Measurements from ENCODE around the gene THYN1.
"Not testable (repeated sequence)": the region's sequence is repeated elsewhere in the genome, so short reads cannot be mapped to it uniquely, and the experiment has no call there.

THYN1 gene

DNA sequence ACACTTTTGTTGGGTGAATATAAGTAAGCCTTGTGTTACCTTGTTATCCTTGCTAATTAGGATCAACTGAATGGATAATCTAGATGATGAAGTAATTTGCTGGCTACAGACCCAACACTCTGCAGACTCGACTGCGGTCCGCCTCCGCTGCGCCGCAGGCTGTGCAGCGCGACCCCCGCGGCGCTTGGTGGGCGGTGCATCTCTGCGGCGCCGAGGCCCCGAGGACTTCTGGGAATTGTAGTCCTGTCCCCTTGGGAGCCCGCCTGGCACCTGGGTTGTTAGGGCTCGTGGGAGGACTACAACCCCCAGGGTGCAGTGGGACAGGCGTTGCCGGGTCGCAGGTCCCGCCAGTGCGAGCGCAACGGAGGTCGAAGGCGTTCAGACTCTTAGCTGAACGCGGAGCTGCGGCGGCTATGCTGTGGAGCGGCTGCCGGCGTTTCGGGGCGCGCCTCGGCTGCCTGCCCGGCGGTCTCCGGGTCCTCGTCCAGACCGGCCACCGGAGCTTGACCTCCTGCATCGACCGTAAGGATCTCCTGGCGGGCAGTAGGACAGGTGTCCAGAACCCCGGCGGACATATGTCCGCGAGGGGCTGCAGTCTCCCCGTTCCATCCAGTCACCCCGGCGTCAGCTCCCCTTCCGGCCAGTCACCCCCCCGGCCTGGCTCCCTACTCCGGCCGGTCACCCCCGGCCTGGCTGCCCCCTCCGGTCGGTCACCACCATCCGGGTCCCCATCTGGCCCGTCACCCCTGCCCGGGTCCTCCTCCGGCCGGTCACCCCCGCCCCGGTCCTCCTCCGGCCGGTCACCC is at the start of gene THYN1, which contains the start of gene ACAD8:
TSS of gene THYN1 (minus strand) at position 165 of the 806 bp plus-strand sequence. CDS start 470 bp downstream, outside the sequence.
TSS of gene ACAD8 (plus strand) at position 381 of the 806 bp plus-strand sequence. CDS start at position 414, 33 bp downstream.
- ATAC-seq: peak; percentile 100
- peak within 1 kb of the TSS; percentile 92 for H3K27ac Mint-ChIP-seq
- no peaks in the 10 kb centered on the region for H3K27me3 Mint-ChIP-seq
- H3K4me1 Mint-ChIP-seq: peaks cover 34% of the 10 kb centered on the region
- peak within 1 kb of the TSS; percentile 95 for H3K4me3 Mint-ChIP-seq
- H3K9me3 Mint-ChIP-seq: no peaks in the 10 kb centered on the region
- peaks cover 15% of the 10 kb centered on the region for H3K36me3 Mint-ChIP-seq

- ATAC-seq: no peak
- H3K4me1 Mint-ChIP-seq: no peaks in the 10 kb centered on the region
- H3K4me3 Mint-ChIP-seq: no peak overlapping the region
- H3K9me3 Mint-ChIP-seq: no peaks in the 10 kb centered on the region
- H3K36me3 Mint-ChIP-seq: no peaks in the 10 kb centered on the region
- H3K27me3 Mint-ChIP-seq: peaks cover 20% of the 10 kb centered on the region
- no peak overlapping the region for H3K27ac Mint-ChIP-seq
Measured at GRCh38 chr11:134294664-134295063, 41.5 kb upstream of the THYN1 start.

- H3K4me3 Mint-ChIP-seq: no peak overlapping the region
- peaks cover 20% of the 10 kb centered on the region for H3K27me3 Mint-ChIP-seq
- ATAC-seq: peak; percentile 32
- H3K27ac Mint-ChIP-seq: no peak overlapping the region
- H3K4me1 Mint-ChIP-seq: no peaks in the 10 kb centered on the region
- no peaks in the 10 kb centered on the region for H3K36me3 Mint-ChIP-seq
- no peaks in the 10 kb centered on the region for H3K9me3 Mint-ChIP-seq
Measured at GRCh38 chr11:134293119-134294113, 40.3 kb upstream of the THYN1 start.

GRCh38 chr11:134292661-134293060 is 39.5 kb upstream of the THYN1 start:
- no peaks in the 10 kb centered on the region for H3K4me1 Mint-ChIP-seq
- no peaks in the 10 kb centered on the region for H3K36me3 Mint-ChIP-seq
- no peaks in the 10 kb centered on the region for H3K9me3 Mint-ChIP-seq
- ATAC-seq: peak; percentile 18
- peaks cover 28% of the 10 kb centered on the region for H3K27me3 Mint-ChIP-seq
- H3K4me3 Mint-ChIP-seq: no peak overlapping the region
- H3K27ac Mint-ChIP-seq: no peak overlapping the region

- H3K9me3 Mint-ChIP-seq: no peaks in the 10 kb centered on the region
- no peaks in the 10 kb centered on the region for H3K4me1 Mint-ChIP-seq
- H3K4me3 Mint-ChIP-seq: no peak overlapping the region
- H3K27me3 Mint-ChIP-seq: peaks cover 42% of the 10 kb centered on the region
- ATAC-seq: no peak
- no peaks in the 10 kb centered on the region for H3K36me3 Mint-ChIP-seq
- no peak overlapping the region for H3K27ac Mint-ChIP-seq
Measured at GRCh38 chr11:134291196-134291595, 38.0 kb upstream of the THYN1 start.

- no peak overlapping the region for H3K4me3 Mint-ChIP-seq
Measured at GRCh38 chr11:134290646-134291045, 37.5 kb upstream of the THYN1 start.

DNA sequence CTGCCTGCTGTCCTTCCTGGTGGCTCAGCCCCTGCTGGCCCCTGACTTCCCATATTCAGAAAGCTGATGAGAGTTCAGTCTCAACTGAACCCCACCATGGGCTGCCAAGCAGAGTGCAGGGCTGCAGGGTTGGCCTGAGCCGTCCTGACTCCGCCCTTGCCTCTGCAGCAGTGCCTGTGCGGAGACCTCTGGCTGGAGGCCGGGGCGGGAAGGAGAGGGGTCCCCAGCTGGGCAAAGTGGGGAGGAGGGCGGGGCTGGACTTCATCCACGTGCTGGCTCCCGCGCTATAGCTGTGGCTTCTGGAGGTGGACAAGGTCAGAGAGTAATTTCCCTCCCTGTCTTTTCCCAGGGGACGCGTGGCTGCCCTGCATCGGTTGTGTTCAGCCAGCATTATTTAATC is 36.6 kb upstream of the THYN1 start:
- Mint-ChIP-seq H3K27me3 (peaks cover 46% of the 10 kb centered on the region), H3K4me3 (no peak overlapping the region), H3K9me3 (no peaks in the 10 kb centered on the region), H3K4me1 (no peaks in the 10 kb centered on the region), H3K36me3 (no peaks in the 10 kb centered on the region), H3K27ac (no peak overlapping the region)
- ATAC-seq: no peak

More at GRCh38 chr11:134290646-134291045, 37.5 kb upstream of the THYN1 start:
- Mint-ChIP-seq H3K27me3 (peaks cover 45% of the 10 kb centered on the region), H3K9me3 (no peaks in the 10 kb centered on the region), H3K36me3 (no peaks in the 10 kb centered on the region), H3K27ac (no peak overlapping the region), H3K4me1 (no peaks in the 10 kb centered on the region)
- no peak for ATAC-seq

- Mint-ChIP-seq H3K4me3 (no peak overlapping the region), H3K4me1 (no peaks in the 10 kb centered on the region), H3K27me3 (peaks cover 53% of the 10 kb centered on the region)
Measured at GRCh38 chr11:134289167-134289566, 36.0 kb upstream of the THYN1 start.

DNA sequence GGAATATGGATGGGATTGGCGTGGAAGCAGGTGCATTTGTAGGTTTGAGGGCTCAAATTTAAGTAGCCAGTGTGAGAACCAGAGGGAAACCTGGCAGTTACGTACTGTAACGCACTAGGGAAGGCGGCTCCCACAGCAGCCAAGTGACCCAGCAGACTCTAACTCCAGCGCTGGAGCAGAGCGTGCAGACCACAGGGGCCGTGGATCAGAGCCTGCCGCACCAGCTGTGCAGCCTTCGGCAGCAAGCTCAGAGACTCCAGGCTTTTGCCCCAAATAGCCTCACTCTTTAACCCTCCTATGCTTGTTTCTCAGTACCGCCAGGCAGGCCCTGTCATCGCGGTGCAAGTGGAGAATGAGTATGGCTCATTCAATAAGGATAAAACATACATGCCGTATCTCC is 35.3 kb upstream of the THYN1 start:
- no peak overlapping the region for H3K27ac Mint-ChIP-seq
- no peaks in the 10 kb centered on the region for H3K36me3 Mint-ChIP-seq
- no peak overlapping the region for H3K4me3 Mint-ChIP-seq
- H3K27me3 Mint-ChIP-seq: peaks cover 59% of the 10 kb centered on the region
- ATAC-seq: no peak
- H3K4me1 Mint-ChIP-seq: no peaks in the 10 kb centered on the region
- H3K9me3 Mint-ChIP-seq: no peaks in the 10 kb centered on the region

More at GRCh38 chr11:134289167-134289566, 36.0 kb upstream of the THYN1 start:
- H3K27ac Mint-ChIP-seq: no peak overlapping the region
- no peaks in the 10 kb centered on the region for H3K36me3 Mint-ChIP-seq
- H3K9me3 Mint-ChIP-seq: no peaks in the 10 kb centered on the region
- ATAC-seq: no peak

DNA sequence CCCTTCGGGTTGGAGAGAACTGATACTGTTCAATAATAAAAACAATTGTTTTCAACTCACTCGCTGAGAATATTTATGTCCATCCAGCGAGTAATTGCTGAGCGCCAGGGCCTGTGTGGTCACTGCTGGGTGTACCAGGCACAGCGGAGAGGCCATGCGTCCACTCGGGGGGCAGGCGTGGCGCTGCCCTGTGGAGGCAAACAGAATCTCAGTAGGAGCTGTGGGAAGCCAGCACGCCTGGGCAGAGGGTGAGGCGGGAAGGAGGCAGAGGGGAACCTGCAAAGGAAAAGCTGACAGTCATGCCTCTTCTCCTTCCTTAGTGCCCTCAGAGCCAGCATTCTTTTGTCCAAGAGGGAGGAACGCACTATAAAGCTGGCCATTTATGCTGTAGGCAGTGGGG is 34.4 kb upstream of the THYN1 start:
- no peak overlapping the region for H3K4me3 Mint-ChIP-seq
- H3K36me3 Mint-ChIP-seq: no peaks in the 10 kb centered on the region

GRCh38 chr11:134284349-134284748 is 31.2 kb upstream of the THYN1 start:
- not testable (repeated sequence) for H3K36me3 Mint-ChIP-seq, H3K4me3 Mint-ChIP-seq, H3K9me3 Mint-ChIP-seq, H3K4me1 Mint-ChIP-seq, ATAC-seq, H3K27ac Mint-ChIP-seq
- H3K27me3 Mint-ChIP-seq: peaks cover 85% of the 10 kb centered on the region

More for the DNA sequence above, 34.4 kb upstream of the THYN1 start:
- peaks cover 69% of the 10 kb centered on the region for H3K27me3 Mint-ChIP-seq
- no peaks in the 10 kb centered on the region for H3K9me3 Mint-ChIP-seq
- H3K27ac Mint-ChIP-seq: no peak overlapping the region
- no peaks in the 10 kb centered on the region for H3K4me1 Mint-ChIP-seq
- no peak for ATAC-seq

GRCh38 chr11:134283461-134284230 is 30.5 kb upstream of the THYN1 start:
- no peak overlapping the region for H3K4me3 Mint-ChIP-seq
- H3K27me3 Mint-ChIP-seq: peaks cover 92% of the 10 kb centered on the region
- H3K4me1 Mint-ChIP-seq: no peaks in the 10 kb centered on the region
- no peak overlapping the region for H3K27ac Mint-ChIP-seq
- H3K36me3 Mint-ChIP-seq: no peaks in the 10 kb centered on the region
- ATAC-seq: no peak
- peaks cover under 1% of the 10 kb centered on the region for H3K9me3 Mint-ChIP-seq

DNA sequence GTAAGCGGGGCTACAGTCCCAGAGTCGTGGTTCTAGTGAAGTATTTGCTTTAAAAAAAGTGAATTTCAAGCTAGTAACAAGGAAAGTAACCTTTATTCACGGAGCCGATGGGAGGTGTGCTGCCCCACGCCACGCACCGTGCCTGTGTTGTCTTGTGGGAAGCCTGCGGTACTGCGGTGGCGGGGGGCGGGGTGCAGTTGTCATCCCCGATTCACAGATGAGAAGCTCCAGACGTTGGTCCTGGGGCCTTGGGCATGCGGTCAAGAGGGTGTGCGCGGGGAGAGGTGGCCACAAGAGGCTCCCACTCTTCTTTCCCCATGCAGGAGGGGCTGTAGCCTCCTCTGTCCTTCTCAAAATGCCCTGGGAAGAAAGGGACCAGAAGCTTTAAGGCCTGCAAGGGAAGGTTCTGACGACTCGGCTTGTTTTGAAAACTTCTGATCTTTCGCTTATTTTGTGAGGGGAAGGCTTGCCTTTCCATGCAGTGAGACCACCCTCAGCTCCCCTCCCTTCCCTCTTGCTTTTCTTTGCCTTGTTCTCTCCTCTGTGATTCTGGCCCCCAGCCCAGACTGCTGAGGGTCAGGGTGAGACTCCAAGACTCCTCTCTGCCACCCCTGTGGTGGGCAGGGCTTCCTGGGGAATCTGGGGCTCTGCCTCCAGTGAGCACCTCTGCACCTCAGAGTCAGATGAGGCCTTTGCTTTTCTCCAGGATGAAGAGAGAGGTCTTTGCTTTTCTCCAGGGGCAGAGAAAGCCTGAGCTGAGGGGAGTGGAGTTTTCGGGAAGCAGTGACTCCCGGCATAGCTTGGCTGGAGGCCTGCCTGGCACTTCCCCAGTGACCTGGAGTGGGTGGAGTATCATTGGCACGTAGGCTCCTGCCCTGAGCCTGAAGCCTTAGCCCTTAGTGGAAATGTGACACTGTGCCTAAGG is 29.2 kb upstream of the THYN1 start:
- H3K9me3 Mint-ChIP-seq: peaks cover 3% of the 10 kb centered on the region
- H3K27ac Mint-ChIP-seq: no peak overlapping the region
- ATAC-seq: no peak
- H3K36me3 Mint-ChIP-seq: no peaks in the 10 kb centered on the region
- peaks cover 95% of the 10 kb centered on the region for H3K27me3 Mint-ChIP-seq
- H3K4me3 Mint-ChIP-seq: no peak overlapping the region
- H3K4me1 Mint-ChIP-seq: peaks cover 2% of the 10 kb centered on the region

GRCh38 chr11:134281635-134282034 is 28.5 kb upstream of the THYN1 start:
- peak; percentile 57 for ATAC-seq
- H3K4me1 Mint-ChIP-seq, H3K9me3 Mint-ChIP-seq, H3K36me3 Mint-ChIP-seq, H3K27ac Mint-ChIP-seq, H3K4me3 Mint-ChIP-seq: not testable (repeated sequence)
- peaks cover 95% of the 10 kb centered on the region for H3K27me3 Mint-ChIP-seq
